NCI-H1105 treated with DMSO at 0.1 percent for 48 hours (cell line): ENCODE results near the gene MEGF9.
"Not testable (repeated sequence)": the region's sequence is repeated elsewhere in the genome, so short reads cannot be mapped to it uniquely, and the experiment has no call there.

ENCODE experiments used
- DNase-seq: peaks from one replicate; lab custom pipeline; 2025; lab: John Stamatoyannopoulos, UW

The MEGF9 gene

GRCh38 chr9:120655005-120655622 is 59.2 kb downstream of the MEGF9 start:
- no peak for DNase-seq

GRCh38 chr9:120654272-120654671 is 60.0 kb downstream of the MEGF9 start:
- no peak for DNase-seq

- DNase-seq, result no peak
These were observed 60.5 kb downstream of the MEGF9 start for GRCh38 chr9:120653762-120654161.

DNA sequence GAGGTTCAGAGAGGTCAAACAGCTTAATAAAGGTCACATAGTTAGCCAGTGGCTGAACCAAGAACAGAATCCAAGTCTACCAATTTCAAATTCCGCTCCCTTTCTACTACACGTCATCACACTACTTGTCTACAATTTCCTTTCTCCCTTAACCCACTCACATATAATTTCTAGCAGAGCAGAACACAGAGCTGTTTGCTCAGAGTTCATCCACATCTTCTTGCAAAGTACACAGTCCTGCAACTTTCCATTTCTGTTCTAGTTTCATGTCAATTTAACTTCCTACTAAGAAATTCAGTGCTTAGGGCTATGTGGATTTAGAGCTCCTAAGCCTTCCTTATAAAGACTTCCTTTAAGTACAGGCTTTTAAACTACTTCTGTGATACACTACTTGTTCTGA is 61.3 kb downstream of the MEGF9 start:
- no peak for DNase-seq

GRCh38 chr9:120650352-120650751 is 63.9 kb downstream of the MEGF9 start:
- no peak for DNase-seq

GRCh38 chr9:120648581-120649197 is 65.6 kb downstream of the MEGF9 start:
- no peak for DNase-seq

GRCh38 chr9:120646948-120647347 is 67.3 kb downstream of the MEGF9 start:
- DNase-seq, result no peak

- no peak for DNase-seq
These were observed 68.5 kb downstream of the MEGF9 start for GRCh38 chr9:120645760-120646159.

GRCh38 chr9:120643061-120643460 is 71.2 kb downstream of the MEGF9 start:
- no peak for DNase-seq

GRCh38 chr9:120642129-120642770 is 72.0 kb downstream of the MEGF9 start:
- no peak for DNase-seq

GRCh38 chr9:120640874-120641273 is 73.4 kb downstream of the MEGF9 start:
- not testable (repeated sequence) for DNase-seq

- no peak for DNase-seq
These were observed 73.9 kb downstream of the MEGF9 start for GRCh38 chr9:120640380-120640779.

- no peak for DNase-seq
These were observed 76.4 kb downstream of the MEGF9 start for GRCh38 chr9:120637919-120638318.

DNA sequence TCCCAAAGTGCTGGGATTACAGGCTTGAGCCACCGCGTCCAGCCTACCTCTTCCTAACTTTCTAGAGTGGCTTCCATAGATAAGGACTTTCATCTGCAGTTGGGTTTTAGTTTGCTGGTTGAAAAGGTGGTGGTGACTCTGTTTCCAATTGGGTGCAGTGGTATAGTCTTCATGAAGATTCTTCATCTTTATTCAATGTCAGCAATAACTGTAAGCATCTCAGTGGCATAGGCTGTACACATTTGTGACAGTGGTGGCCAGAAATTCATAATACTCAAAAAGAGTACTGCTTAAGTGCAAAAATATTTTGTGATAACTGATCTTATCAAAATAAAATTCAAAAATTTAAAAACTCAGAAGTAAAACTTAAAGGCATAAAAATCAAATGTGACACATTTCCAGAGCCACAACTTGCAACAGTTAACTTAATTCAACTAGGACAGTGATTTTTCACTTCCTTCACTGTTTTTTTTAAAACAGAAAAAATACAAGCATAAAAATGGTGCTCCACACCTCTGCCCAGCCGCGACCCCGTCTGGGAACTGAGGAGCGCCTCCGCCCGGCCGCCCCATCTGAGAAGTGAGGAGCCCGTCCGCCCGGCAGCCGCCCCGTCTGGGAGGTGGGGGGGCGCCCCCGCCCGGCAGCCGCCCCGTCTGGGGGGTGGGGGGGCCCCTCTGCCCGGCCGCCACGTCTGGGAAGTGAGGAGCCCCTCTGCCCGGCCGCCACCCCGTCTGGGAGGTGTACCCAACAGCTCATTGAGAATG is 77.9 kb downstream of the MEGF9 start:
- DNase-seq, result no peak

- no peak for DNase-seq
These were observed 79.3 kb downstream of the MEGF9 start for GRCh38 chr9:120635011-120635410.

DNA sequence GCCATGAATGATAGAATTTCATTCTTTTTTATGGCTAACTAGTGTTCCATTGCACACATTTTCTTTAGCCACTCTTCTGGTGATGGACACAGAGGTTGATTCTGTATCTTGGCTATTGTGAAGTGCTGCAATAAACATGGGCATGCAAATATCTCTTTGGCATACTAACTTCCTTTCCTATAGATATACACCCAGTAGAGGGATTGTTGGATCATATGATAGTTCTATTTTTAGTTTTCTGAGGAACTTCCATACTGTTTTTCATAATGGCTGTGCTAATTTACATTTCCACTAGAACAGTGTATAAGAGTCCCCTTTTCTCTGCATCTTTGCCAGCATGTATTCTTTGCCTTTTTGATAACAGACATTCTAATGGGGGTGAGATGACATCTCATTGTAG is 83.9 kb downstream of the MEGF9 start:
- no peak for DNase-seq

DNA sequence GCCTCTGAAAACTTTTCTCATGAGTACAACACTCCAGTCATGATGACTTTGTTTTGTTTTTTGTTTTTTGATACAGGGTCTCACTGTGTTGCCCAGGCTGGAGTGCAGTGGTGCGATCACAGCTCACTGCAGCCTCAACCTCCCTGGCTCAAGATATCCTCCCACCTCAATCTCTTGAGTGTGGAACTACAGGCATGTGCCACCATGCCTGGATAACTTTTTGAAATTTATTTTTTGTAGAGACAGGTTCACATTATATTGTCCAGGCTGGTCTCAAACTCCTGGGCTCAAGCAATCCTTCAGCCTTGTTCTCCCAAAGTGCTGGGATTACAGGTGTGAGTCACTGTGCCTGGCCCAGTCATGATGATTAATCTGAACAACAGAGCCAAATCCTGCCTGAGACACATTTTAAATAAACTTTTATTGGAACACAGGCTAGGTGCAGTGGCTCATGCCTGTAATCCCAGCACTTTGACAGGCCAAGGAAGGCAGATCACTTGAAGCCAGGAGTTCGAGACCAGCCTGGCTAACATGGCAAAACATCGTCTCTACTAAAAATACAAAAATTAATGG is 85.3 kb downstream of the MEGF9 start:
- not testable (repeated sequence) for DNase-seq

DNA sequence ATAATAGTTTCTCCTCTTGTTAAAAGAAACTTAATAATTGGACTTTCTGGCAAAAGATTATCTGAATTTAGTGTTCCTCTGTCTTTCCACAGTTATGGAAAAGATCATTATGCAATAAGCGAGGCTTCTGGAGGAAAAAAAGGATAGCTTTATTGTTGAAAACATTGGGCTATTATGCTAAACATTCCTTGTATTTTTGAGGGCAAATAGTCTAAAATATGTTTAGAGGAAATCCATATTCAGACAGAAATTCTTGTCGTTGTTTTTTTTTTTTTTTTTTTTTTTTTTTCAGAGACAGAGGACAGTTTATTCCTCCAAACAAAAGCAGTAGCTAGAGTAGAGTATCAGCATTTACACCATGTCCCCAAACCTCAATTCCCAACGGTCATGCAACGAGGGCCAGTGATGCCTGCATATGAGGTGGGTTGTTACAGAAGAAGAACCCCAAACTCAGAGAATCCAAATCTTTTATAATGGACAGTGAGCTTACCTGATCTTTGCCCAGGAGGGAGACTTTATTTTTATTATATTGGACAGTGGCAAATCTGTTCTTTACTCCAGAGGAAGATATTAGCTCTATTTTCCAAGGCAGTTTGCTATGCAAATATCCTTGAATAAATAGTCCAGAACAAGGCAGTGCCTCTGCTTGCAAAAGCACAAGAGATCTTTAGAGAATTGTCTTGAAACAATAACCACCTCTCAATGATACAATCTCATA is 85.9 kb downstream of the MEGF9 start:
- no peak for DNase-seq

GRCh38 chr9:120627073-120627472 is 87.2 kb downstream of the MEGF9 start:
- no peak for DNase-seq

- no peak for DNase-seq
These were observed 87.8 kb downstream of the MEGF9 start for GRCh38 chr9:120626512-120626911.

GRCh38 chr9:120625222-120625621 is 89.0 kb downstream of the MEGF9 start:
- no peak for DNase-seq

DNA sequence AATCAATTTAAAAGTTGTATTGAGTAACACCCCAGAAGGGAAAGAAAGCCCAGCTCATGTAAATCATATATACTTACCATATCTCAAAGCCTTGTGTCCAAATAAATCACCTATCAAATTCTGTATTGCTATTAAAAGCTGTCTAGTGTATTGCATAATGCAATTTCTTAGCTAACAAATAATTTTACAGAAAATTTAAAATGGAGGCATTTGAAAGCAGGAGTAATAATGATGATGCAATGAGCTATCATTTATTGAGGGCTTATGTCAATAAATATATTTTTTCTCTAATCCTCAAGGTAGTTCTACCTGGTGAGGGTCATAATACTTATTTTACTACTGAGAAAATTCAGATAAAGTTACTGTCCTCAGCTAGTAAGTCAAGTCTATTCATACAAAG is 91.5 kb downstream of the MEGF9 start:
- no peak for DNase-seq
